Activated CD4-positive, alpha-beta T cell treated with anti-CD3 and anti-CD28 coated beads, Interleukin-2, amount 50 U/mL, for 16 hours (primary cell): ENCODE results near the gene JCHAIN.
A peak's percentile ranks its signal among the peaks of the same experiment; 100 is the strongest.
"Not testable (repeated sequence)": the region's sequence is repeated elsewhere in the genome, so short reads cannot be mapped to it uniquely, and the experiment has no call there.

ENCODE experiments used
- DNase-seq: peaks from one replicate; pipeline ENCODE4 v3.0.0-alpha.2; 2020

The JCHAIN gene

DNA sequence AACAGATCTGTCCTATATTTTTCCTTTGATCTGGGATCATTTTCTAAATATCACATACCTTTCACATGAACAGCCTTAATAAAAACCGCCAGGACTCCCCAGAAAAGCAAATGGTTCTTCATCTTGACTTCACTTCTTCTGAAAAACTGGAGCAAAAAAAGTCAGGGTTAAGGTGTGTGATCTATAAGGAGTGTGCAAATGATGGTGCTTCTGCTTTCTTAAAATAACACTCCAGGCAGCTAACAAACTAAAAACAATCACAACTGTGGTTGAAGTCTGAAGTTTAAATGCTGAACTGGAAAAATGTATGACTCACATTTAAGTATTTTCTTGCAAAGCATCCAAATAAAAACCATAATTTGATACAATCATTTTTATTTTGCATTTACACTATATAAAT, at the start of gene JCHAIN:
TSS of gene JCHAIN (minus strand) at position 140 of the 400 bp plus-strand sequence. CDS start at position 122, 18 bp downstream.
- no peak for DNase-seq

DNA sequence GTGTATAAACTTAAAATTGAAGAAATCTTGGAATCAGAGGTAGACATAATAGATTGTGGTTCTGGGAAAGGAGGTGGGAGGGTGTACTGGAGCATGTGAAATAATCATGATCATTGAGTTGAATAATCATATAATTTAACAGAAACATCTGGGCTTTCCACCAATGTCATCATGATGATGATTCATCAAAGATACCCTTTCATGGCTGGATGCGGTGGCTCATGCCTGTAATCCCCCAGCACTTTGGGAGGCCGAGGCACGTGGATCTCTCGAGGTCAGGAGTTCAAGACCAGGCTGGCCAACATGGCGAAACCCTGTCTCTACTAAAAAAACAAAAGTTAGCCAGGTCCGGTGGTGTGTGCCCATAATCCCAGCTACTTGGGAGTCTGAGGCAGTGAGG, 48.8 kb upstream of the JCHAIN start:
- no peak for DNase-seq

- DNase-seq = no peak
These were observed 48.0 kb upstream of the JCHAIN start for GRCh38 chr4:70714079-70714887.

DNA sequence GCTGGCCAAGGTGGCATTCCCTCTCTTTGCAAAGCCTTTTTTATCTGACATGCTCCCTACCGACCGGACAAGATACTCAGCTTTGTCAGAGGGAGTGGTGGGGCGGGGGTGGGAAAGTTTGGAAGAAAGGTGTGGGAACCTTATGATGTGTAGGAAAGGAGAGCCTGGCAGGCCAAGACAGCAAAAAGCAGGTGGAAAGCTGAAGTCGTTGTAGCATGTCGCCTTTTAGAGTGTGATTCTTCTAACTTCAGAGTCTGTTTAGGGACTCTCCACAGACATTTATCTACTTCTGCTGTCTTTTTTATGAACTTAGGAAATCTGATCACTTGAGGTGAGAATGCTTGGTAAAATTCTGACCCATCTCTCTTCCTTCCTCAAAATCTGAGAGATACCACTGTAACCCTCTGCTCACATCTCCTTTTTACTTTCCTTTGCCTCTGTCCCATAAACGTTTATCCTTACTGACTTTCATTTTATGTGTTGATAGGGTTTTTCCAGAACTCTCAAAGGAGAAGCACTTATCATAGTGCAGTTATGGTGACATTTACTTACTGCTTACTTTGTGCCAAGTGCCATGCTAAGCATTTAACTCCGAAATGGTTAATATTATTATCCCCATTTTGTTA, 47.3 kb upstream of the JCHAIN start:
- DNase-seq = no peak

DNA sequence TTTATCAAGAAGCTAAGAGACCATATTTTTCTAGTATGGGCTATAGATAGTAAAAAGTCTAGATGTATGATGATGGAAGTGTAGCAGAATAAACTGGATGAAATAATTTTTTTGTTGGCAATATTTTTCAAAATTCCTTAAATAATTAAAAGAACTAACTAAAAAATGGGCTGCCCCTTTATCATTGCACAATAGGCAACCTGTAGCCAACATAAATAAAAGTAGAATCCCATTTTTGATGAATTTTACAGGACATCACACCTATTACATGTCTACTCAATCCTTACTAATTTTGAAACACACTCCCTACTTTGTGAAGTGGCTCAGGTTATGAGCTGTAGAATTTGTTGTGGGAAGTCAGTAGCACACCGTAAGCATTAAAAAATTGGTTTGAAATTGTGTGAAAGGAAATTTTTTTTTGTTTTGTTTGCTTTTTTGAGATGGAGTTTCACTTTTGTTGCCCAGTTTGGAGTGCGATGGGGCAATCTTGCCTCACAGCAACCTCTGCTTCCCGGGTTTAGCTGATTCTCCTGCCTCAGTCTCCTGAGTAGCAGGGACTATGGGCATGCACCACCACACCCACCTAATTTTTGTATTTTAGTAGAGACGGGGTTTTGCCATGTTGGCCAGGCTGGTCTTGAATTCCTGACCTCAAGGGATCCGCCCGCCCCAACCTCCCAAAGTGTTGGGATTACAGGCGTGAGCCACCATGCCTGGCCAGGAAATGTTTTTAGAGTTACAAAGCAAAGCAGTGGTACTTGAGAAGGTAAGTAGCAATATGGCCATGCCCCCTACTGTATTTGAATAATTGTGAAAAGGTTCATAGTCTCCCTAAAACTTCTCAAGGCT, 46.5 kb upstream of the JCHAIN start:
- DNase-seq = no peak

- no peak for DNase-seq
These were observed 45.8 kb upstream of the JCHAIN start for GRCh38 chr4:70712150-70712549.

- no peak for DNase-seq
These were observed 45.3 kb upstream of the JCHAIN start for GRCh38 chr4:70711599-70711998.

DNA sequence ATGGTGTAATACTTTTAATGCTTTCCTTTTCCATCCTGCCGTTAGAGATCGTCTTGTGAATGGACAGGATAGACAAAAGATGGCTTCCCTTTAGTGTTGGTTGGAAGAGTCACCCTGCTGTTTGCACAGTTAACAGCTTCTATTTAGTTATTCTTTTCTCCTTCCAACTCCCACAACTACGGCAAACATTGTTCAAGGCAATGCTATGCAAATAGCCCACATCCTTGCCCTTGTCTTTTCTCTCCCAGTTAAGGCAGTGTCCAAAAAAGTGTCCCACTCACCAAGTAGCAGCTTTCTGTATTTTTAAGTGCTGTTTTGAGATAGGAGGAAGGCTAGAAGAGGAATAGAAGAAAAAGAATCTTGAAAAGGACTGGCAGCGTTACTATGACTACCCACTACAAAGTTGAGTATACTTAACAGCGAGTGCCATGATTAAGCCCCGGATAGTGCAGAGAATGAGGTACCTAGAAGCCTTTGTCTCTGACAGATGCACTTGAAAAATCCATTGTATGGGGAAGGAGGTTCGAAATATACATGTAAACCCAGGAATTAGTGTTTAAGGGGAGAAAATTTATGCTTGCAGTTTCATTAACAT, 43.4 kb upstream of the JCHAIN start:
- DNase-seq = no peak

DNA sequence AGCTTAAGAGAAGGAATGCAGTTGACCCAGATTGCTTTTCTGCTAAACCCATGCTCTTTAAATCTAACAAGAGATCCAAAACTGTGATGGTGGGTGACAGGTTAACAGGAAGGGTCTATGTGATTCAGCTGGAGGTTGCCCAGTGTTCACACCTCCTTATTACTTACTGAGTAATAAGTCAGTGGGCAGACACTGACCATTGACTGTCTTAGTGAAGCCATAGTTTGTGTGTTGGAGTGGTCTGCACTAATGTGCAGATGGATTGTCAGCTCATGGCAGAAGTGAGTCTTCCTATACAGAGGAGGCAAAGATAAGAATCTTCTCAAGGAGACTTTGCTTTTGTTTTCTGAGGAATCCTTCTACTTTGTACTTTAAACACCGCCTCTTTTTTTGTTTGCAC, 40.2 kb upstream of the JCHAIN start:
- DNase-seq = no peak

DNA sequence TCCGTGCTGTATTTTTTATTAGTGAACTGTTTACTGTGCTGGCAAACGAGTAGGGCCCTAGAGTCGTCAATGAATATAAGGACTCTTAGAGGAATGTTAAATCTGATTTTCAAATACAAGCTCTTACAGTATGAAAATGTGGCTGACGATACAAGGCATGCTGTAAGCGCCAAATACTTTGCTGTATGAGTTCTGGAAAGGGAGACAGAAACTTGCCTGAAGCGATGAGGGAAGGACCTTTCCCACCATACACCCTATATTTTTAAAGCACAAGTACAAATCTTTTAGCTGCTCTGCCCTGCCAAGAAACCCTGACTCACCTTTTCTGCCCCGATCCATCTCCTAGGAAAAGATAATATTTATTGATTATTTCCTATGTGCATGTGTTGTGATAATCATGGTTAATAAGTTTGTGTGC, 39.7 kb upstream of the JCHAIN start:
- no peak for DNase-seq

- DNase-seq = peak; percentile 72
These were observed 39.1 kb upstream of the JCHAIN start for GRCh38 chr4:70705183-70706043.

DNA sequence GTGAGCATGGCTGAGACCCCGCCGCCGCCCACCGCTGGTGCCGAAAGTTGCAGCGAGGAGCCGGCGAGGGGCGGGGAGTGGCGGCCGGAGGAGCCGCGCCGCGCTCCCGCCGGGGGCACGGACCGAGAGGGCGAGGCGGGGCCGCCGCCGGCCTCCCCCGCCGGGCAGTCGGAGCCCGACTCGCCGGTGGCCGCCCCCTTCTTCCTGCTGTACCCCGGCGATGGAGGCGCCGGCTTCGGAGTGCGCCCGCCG, 38.5 kb upstream of the JCHAIN start:
- DNase-seq = no peak

GRCh38 chr4:70704215-70704930, 38.1 kb upstream of the JCHAIN start:
- DNase-seq = peak; percentile 52

DNA sequence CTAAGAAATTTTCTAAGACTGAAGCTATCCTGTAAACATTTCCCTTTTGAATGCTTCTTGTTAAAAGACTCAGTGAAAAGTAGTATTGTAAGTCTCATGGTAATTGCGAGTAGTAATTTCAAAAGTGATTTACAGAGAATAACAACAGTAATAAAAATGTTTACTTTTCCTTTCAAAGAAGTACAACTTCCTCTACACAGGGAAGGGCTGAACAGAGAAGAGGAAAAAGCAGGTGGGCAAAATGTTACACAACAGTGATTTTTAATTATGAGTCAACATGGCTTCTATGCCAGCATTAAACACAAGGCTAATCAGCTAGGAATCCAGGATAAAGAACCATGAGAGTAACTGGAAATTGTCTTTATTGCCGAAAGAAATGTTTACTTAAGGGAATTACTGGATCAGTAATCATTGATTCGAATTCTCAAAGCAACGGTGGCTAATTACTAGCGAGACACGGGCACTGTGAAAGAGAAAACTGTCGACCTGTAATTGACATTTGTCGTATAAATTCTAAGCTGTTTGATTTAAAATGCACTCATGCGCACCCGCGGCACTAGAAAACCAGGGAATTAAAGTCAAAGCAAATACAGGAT, 37.4 kb upstream of the JCHAIN start:
- peak; percentile 14 for DNase-seq

GRCh38 chr4:70702592-70702991, 36.3 kb upstream of the JCHAIN start:
- DNase-seq = not testable (repeated sequence)

DNA sequence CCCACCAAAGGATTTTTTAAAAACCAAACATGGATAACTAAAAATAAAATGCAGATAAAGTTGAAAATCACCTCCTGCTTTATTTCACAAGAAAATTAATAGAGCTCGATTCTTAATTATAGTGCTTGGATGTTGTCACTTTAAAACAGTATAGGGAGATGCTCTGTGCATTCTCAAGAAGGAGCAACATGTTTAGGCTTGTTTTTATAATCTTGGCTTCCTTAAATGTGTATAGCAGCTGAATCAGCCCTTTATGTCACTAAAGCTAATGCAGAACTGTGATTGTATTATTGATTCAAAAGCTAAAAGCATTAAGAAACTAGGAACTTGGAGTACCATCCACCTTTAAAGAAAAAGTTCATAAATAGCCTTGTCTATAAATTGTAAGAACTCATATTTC, 35.0 kb upstream of the JCHAIN start:
- DNase-seq = no peak

DNA sequence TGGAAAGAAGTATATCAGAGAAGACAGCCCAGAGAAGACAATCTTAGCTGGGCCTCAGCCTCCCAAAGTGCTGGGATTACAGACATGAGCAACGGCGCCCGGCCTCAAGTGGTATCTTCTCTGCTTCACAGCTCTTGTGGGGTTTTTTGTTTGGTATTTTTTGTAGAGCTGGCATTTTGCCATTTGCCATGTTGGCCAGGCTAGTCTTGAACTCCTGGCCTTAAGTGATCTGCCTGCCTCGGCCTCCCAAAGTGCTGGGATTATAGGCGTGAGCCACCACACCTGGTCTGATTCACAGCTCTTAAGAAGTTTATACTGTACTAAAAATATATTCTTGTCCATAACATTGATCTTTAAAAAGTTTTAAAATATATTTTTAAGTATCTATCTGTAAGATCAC, 34.4 kb upstream of the JCHAIN start:
- DNase-seq = no peak

DNA sequence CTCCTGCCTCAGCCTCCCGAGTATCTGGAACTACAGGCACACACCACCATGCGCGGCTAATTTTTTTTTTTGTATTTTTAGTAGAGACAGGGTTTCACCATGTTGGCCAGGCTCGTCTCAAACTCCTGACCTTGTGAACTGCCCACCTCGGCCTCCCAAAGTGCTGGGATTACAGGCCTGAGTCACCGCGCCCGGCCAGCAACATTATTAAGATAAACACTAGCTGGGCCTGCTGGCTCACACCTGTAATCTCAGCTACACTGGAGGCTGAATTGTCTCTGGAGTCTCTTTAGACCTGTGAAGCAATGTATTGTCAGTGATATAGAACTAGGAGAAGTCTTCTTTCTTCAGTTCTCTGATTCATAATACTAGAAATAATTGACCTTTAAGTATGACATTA, 32.1 kb upstream of the JCHAIN start:
- not testable (repeated sequence) for DNase-seq

GRCh38 chr4:70694633-70695032, 28.3 kb upstream of the JCHAIN start:
- DNase-seq = not testable (repeated sequence)

DNA sequence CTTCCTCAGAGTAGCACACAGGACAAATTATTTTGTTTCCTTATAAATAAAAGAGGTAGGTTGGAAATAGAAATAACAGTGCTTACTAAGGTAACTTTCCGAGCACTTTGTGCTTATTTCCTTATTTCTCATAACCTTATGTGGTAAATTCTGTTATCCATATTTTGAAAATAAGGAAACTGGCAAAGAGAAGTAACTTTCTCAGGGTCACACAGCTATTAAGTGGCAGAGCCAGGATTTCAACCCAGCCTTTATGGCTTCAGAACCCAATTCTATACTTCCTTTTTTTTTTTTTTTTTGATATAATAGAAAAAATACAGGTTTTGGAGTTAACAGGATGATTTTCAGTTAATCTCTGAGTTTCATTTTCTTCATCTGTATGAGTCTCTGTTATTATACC, 25.4 kb upstream of the JCHAIN start:
- no peak for DNase-seq

DNA sequence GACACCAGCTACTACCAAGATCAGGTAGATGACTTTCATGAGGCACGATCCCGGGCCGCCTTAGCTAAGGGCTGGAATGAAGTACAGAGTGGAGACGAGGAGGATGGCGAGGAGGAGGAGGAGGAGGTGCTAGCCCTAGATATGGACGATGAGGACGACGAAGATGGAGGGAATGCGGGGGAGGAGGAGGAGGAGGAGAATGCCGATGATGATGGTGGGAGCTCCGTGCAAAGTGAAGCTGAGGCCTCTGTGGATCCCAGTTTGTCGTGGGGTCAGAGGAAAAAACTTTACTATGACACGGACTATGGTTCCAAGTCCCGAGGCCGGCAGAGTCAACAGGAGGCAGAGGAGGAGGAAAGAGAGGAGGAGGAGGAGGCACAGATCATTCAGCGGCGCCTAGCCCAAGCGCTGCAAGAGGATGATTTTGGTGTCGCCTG, 22.5 kb upstream of the JCHAIN start:
- no peak for DNase-seq
